HFFc6 (cell line): ENCODE measurements around the gene RGSL1. TPM values are rescaled to one million over a fixed set of nuclear protein-coding genes. Genes with fewer than 3 reads are reported as not detected.
A peak's percentile ranks its signal among the peaks of the same experiment; 100 is the strongest.

Source experiments
- DNase-seq: peaks from one replicate; pipeline ENCODE4 v3.0.0-alpha.2; 2018
- H3K27ac Mint-ChIP-seq: 2 replicates; pipeline ENCODE4 v1.8.0; 2020; ENCODE audit warnings: mild to moderate bottlenecking, mixed read lengths
- H3K27me3 Mint-ChIP-seq: 2 replicates; pipeline ENCODE4 v1.8.0; 2021; ENCODE audit warnings: mild to moderate bottlenecking, moderate library complexity, mixed read lengths; ENCODE audit not compliant: insufficient read depth
- H3K36me3 Mint-ChIP-seq: 2 replicates; pipeline ENCODE4 v1.8.0; 2021; ENCODE audit warnings: low read depth, mixed read lengths
- H3K4me1 Mint-ChIP-seq: 2 replicates; pipeline ENCODE4 v1.8.0; 2020; ENCODE audit warnings: low read depth, mixed read lengths
- H3K4me3 Mint-ChIP-seq: 2 replicates; pipeline ENCODE4 v1.8.0; 2020; ENCODE audit warnings: mild to moderate bottlenecking, moderate library complexity, mixed read lengths
- H3K9me3 Mint-ChIP-seq: 2 replicates; pipeline ENCODE4 v1.8.0; 2020; ENCODE audit warnings: mild to moderate bottlenecking, mixed read lengths
- CTCF ChIP-seq: fragments of 200-600 bp; sonication (generic); IDR thresholded peaks from 2 replicates; pipeline ENCODE4 v1.5.0; 2021; ENCODE audit warnings: antibody characterized with exemption, mild to moderate bottlenecking
- total RNA-seq, 6 experiments: library from RNA; stranded (reverse); fragmentation: NEBNext Ultra II Directional; extraction: Animal tissue kit (Norgen Biotek cat#: 25700); gene quantifications; 2 replicates in 1 of 6; 3 replicates in 5 of 6; pipeline ENCODE4 v1.2.3, GENCODE V29; 2021

The RGSL1 gene
- total RNA-seq, 6 experiments from 2014 or later: not detected

- Mint-ChIP-seq H3K36me3 (no peaks in the 10 kb centered on the region), H3K27ac (no peak overlapping the region), H3K9me3 (no peaks in the 10 kb centered on the region), H3K4me1 (no peaks in the 10 kb centered on the region), H3K27me3 (no peaks in the 10 kb centered on the region; the same call in 1 of the 2 replicates), H3K4me3 (no peak overlapping the region)
- TF ChIP-seq CTCF: peak; percentile 42
- no peak for DNase-seq
These were observed 34.7 kb downstream of the RGSL1 start for GRCh38 chr1:182484531-182485257.

GRCh38 chr1:182485861-182486260 lies 35.9 kb downstream of the RGSL1 start:
- H3K9me3 Mint-ChIP-seq: no peaks in the 10 kb centered on the region
- H3K4me3 Mint-ChIP-seq: no peak overlapping the region
- H3K4me1 Mint-ChIP-seq: no peaks in the 10 kb centered on the region
- no peaks in the 10 kb centered on the region; the same call in 1 of the 2 replicates for H3K27me3 Mint-ChIP-seq
- TF ChIP-seq CTCF: no peak
- no peak for DNase-seq
- no peak overlapping the region for H3K27ac Mint-ChIP-seq
- no peaks in the 10 kb centered on the region for H3K36me3 Mint-ChIP-seq

GRCh38 chr1:182488803-182489202 lies 38.9 kb downstream of the RGSL1 start:
- no peaks in the 10 kb centered on the region for H3K9me3 Mint-ChIP-seq
- no peak for DNase-seq
- H3K36me3 Mint-ChIP-seq: no peaks in the 10 kb centered on the region
- no peaks in the 10 kb centered on the region; the same call in 1 of the 2 replicates for H3K27me3 Mint-ChIP-seq
- TF ChIP-seq CTCF: no peak
- H3K4me1 Mint-ChIP-seq: no peaks in the 10 kb centered on the region
- no peak overlapping the region for H3K27ac Mint-ChIP-seq
- H3K4me3 Mint-ChIP-seq: no peak overlapping the region

- Mint-ChIP-seq H3K27me3 (no peaks in the 10 kb centered on the region; the same call in 1 of the 2 replicates), H3K27ac (no peak overlapping the region), H3K9me3 (no peaks in the 10 kb centered on the region), H3K4me3 (no peak overlapping the region), H3K4me1 (no peaks in the 10 kb centered on the region), H3K36me3 (no peaks in the 10 kb centered on the region)
- no peak for TF ChIP-seq CTCF
- no peak for DNase-seq
These were observed 43.1 kb downstream of the RGSL1 start for GRCh38 chr1:182493063-182493462.

- no peak for DNase-seq
- no peak for TF ChIP-seq CTCF
- no peak overlapping the region for H3K27ac Mint-ChIP-seq
- no peaks in the 10 kb centered on the region; the same call in 1 of the 2 replicates for H3K27me3 Mint-ChIP-seq
- no peaks in the 10 kb centered on the region for H3K9me3 Mint-ChIP-seq
- no peak overlapping the region for H3K4me3 Mint-ChIP-seq
- no peaks in the 10 kb centered on the region for H3K36me3 Mint-ChIP-seq
- no peaks in the 10 kb centered on the region for H3K4me1 Mint-ChIP-seq
These were observed 45.1 kb downstream of the RGSL1 start for GRCh38 chr1:182495002-182495401.
